HG03175 (cell line): ENCODE measurements around the gene ZC3H12A.
A peak's percentile ranks its signal among the peaks of the same experiment; 100 is the strongest.
"Not testable (repeated sequence)": the region's sequence is repeated elsewhere in the genome, so short reads cannot be mapped to it uniquely, and the experiment has no call there.

Experiments
- ATAC-seq: cut with Tn5 transposase; IDR thresholded peaks from one replicate; pipeline ENCODE4 v1.9.1; 2021; ENCODE audit warnings: mild to moderate bottlenecking, moderate library complexity; ENCODE audit not compliant: unreplicated experiment

ZC3H12A gene

DNA sequence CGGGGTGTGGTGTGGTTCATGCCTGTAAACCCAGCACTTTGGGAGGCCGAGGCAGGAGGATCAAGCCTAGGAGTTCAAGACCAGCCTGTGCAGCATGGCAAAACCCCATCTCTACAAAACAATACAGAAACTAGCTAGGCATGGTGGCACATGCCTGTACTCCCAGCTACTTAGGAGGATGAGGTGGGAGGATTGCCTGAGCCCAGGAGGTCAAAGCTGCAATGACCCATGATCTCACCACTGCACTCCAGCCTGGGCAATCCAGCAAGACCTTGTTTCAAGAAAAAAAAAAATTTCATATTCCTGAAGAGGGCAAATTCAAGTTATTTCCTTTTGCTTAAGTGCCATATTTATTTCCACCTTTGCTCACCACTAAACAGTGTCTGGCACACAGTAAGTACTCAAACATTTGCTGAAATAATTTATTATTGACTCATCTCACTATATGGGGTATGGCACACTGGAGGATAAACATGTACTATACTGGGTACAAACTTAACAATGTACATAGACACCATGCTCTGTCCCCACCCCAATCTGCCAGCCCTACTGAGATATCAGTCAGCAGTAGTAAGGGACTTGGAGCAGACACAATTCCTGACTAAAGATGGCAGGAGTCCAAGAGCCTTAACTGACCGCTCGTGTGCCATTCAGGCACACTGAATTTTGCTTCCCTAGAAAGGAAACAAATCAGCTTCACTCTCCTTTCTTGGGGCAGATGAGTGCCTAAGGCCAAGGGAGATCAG lies 24.7 kb downstream of the ZC3H12A start:
- no peak for ATAC-seq

DNA sequence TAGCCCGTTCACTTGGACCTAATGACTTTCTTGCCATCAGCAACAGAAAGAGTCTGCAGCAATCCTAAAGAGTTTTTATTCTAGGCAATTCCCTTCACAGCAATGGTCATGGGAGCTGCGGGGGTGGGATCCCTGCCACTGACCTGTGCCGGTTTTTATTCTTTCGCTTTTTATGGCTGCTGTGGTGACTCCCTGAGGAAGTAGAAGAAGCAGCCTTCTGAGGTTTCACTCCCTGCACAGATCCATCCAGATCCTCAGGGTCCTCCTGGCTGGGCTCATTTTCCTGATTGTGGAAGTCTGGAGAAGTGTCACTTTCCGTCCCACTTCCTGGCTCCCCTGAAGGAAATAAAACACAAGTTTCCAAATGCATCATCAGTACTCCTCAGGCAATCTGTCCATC lies 27.3 kb downstream of the ZC3H12A start:
- ATAC-seq, result no peak

DNA sequence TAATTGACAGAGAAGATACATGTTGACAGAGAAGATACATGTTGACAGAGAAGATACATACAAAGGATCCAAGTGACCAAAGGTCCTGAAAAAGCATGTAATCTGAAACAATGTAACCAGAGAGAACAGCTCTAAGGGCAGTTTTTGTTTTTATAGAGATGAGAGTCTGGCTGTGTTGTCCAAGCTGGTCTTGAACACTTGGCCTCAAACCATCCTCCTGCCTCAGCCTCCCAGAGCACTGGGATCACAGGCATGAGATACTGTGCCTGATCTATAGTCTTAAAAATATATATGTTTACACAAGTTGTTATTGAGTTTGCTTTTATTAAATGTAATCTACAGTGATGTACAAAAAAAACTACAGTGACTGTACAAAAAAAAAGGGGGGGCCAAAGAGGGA lies 27.7 kb downstream of the ZC3H12A start:
- no peak for ATAC-seq

DNA sequence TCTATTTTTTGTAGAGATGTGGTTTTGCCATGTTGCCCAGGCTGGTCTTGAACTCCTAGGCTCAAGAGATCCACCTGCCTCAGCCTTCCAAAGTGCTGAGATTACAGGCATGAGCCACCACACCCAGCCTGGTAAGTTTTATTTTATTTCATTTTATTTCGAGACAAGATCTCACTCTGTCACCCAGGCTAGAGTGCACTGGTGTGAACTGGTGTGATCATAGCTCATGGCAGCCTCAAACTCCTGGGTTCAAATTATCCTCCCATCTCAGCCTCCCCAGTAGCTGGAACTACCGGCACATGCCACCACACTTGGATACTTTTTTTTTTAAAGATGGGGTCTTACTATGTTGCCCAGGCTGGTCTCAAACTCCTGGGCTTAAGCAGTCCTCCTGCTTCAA lies 28.4 kb downstream of the ZC3H12A start:
- not testable (repeated sequence) for ATAC-seq

DNA sequence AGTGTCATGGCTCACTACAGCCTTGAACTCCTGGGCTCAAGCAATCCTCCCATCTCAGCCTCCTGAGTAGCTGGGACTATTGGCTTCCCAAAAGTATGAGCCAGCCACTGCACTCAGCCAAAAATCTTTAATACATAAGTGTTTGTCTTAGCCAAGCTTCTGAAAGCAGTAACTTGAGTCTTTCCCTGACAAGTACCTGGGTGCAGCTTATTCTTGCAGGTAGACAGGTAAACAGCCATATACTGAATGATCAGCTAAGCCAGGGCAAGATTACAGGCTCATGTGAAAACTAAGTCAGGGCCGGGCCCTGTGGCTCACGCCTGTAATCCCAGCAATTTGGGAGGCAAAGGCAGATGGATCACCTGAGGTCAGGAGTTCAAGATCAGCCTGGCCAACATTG lies 32.4 kb downstream of the ZC3H12A start:
- ATAC-seq, result no peak

DNA sequence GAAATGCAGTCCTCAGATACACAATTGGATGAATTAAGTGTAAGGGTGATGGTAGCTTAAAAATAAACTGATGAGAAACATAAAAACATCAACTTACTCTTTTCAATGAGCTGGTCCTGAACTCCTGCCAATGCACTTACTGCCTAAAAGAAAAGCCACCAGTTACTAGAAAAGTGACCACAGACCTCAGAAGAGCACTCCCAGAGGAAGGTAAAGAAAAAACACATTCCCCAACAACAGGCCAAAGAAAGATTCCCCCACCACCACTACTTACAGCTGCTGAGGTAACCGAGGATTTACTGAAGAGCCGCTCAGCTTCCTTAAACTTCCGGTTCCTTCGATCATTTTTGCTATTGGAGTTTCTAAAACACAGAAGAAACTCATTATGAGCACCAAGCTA lies 34.8 kb downstream of the ZC3H12A start:
- ATAC-seq, result no peak

DNA sequence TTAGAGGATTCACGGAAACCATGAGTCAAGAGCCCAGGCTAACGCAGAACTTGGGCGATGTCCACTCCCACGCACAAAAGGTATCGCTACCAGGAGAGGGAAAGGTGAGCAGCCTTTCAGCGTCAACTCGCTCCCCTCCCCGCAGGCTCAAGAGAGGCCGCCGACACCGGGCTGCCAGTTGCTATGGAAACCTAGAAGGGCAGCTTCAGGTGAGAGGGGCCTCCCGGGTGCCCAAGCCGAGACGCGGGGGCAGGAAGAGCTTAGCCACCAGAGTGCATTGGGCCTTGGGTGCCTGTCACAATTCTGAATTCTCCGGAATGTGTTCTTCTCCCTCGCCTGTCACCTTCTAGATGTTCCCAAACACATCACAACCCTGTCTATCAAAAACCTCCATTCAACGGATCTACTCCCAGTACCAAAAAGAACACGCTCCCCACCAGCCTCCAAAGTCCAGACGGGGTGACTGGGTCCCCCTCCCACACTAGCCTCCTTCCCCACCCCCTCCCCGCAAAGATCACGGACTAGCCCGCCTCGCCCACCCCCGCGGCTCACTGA lies 39.5 kb downstream of the ZC3H12A start:
- peak; percentile 44 for ATAC-seq

DNA sequence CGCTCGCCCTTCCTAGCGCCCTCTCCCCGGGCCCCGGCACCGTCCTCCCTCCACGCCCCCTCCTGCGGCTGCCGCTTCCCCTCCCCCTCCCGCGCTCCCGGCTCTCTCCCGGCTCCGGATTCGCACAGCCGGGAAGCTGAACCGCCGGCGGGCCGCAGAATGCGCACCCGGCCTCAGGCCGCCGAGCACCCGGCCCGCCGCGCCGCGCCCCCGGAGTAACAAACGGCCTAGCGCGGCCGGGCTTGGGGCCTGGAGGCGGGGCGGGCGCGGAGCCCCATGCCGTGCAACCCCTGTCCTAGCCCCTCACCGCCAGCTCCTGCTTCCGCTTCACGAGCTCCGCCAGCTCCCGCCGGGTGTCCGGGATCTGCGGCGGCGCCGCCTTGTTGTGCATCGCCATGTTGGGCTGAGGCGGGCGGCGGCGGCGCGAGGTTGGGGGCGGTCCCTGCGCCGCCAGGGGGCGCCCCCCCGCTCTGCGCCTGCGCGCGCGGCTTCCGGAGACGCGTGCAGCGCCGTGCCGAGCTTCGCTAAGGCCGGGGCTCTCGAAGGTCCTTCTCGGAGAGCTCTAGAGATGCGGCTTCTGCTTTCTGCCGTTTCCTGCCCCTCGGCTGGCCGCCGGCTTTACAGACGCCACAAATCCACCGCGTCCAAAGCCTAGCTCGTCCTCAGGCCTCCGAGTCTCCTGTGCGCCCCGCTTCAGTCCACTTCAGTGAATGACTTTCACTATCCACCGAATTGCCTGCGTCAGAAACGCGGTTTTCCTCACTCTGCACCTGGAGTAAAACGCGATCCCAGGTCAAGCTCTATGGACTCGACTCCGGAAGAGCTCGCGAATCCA lies 40.2 kb downstream of the ZC3H12A start, which contains the start of gene MEAF6:
TSS of gene MEAF6 (minus strand) at position 417 of the 835 bp plus-strand sequence. CDS start at position 397, 20 bp downstream.
- peak; percentile 88 for ATAC-seq

DNA sequence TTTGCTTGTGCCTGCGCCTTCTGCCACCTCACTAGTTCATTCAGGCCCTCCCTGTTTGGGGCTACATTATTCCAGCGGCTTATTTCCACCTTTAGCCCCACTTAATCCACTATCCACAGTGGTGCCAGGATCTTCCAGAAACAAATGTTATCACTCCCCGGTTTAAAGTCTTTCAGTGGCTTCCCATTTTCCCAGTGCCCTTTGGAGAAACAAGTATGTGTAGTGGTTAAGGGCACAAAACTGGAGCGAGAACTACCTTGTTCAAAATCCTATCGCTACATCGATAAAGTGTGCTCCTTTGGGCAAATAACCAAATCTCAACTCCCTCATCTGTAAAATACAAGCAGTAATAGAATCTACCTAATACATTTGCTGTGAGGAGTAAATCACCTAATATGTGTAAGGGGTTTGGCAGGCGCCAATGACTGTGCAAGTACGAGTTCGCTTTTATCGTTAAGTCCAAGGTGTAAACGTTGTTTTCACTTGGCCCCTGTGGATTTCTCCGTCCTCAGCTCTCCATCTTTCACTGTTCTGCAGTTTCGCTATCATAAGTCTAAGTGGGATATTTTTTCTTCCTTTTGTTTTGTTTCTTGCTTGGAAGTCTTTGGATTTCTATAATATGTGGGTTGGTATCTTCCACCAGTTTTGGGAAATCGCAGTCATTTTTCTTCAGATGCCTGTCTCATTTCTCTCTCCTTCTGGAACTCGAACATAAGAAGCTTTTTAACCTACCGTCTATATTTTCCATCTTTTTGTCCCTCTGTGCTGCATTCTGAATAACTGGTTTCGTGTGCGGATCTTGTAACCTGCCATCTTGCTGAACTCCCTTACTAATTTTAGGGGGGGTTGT lies 41.0 kb downstream of the ZC3H12A start:
- ATAC-seq, result no peak

DNA sequence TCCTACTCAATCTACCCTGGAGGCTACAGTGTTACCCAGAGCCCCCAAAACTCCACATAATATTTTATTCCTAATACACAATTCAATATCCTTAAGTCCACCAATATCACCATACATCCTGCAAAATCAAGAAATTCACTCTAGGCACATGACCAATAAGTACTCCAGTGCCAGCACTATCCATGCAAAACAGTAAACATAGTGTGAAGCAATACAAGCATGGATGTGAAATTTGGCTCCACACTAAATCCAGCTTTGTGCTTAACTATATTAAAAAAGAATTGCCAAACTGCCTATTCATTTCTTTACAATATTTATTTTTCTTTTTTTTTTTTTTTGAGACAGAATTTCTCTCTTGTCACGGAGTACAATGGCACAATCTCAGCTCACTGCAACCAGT lies 43.2 kb downstream of the ZC3H12A start:
- no peak for ATAC-seq

DNA sequence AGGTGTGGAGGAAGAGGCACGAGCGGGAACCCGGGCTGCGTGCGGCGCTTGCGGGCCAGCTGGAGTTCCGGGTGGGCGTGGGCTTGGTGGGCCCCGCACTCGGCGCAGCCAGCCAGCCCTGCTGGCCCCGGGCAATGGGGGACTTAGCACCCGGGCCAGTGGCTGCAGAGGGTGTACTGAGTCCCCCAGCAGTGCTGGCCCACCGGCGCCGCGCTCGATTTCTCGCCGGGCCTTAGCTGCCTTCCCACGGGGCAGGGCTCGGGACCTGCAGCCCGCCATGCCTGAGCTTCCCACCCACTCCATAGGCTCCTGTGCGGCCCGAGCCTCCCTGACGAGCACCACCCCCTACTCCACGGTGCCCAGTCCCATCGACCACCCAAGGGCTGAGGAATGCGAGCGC lies 43.9 kb downstream of the ZC3H12A start:
- ATAC-seq, result not testable (repeated sequence)

DNA sequence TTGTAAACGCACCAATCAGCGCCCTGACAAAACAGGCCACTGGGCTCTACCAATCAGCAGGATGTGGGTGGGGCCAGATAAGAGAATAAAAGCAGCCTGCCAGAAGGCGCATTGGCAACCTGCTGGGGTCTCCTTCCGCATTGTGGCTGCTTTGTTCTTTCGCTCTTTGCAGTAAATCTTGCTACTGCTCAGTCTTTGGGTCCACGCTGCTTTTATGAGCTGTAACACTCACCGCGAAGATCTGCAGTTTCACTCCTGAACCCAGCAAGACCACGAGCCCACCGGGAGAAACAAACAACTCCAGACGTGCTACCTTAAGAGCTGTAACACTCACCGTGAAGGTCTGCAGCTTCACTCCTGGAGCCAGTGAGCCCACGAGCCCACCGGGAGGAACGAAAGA lies 44.5 kb downstream of the ZC3H12A start:
- not testable (repeated sequence) for ATAC-seq

DNA sequence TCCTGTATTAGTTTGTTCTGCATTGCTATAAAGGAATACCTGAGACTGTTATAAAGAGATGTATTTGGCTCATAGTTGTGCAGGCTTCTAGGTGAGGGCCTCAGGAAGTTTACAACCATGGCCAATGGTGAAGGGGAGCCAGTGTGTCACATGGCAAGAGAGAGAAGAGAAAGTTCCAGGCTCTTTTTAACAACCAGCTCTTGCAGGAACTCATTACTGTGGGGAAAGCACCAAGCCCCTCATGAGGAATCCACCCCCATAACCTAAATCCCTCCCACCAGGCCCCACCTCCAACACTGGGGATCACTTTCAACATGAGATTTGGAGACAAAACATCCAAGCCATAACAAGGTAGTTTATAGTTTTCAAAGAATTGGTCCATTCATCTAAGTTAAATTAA lies 45.2 kb downstream of the ZC3H12A start:
- no peak for ATAC-seq

DNA sequence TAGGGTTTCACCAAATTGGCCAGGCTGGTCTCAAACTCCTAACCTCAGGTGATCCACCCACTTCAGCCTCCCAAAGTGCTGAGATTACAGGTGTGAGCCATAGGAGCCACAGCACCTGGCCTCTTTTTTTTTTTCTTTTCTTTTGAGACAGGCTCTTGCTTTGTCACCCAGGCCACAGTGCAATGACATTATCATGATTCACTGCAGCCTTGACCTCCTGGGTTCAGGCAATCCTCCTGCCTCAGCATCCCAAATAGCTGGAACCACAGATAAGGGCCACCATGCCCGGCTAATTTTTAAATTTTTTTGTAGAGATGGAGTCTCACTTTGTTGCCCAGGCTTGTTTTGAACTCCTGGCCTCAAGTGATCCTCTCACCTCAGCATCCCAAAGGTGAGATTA lies 55.5 kb downstream of the ZC3H12A start:
- not testable (repeated sequence) for ATAC-seq

DNA sequence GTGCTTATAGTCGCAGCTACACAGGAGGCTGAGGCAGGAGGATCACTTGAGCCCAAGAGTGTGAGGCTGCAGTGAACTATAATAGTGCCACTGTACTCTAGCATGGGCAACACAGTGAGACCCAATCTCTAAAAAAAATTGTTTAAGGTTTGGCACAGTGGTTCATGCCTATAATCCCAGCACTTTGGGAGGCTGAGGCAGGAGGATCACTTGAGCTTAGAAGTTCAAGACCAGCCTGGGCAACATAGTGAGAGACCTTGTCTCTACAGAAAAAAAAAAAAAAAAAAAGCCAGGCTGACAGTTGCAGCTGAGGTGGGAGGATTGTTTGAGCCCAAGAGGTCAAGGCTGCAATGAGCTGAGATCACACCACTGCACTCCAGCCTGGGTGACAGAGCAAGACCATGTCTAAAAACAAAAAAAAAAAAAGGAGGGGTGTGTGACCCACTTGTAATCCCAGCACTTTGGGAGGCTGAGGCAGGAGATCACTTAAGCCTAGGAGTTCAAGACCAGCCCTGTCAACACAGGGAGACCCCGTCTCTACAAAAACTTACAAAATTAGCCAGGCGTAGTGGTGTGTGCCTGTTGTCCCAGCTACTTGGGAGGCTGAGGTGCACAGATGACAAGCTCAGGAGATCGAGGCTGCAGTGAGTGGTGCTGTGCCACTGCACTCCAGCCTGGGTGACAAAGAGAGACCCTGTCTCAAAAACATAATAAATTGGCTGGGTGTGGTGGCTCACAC lies 58.2 kb downstream of the ZC3H12A start:
- ATAC-seq, result not testable (repeated sequence)

DNA sequence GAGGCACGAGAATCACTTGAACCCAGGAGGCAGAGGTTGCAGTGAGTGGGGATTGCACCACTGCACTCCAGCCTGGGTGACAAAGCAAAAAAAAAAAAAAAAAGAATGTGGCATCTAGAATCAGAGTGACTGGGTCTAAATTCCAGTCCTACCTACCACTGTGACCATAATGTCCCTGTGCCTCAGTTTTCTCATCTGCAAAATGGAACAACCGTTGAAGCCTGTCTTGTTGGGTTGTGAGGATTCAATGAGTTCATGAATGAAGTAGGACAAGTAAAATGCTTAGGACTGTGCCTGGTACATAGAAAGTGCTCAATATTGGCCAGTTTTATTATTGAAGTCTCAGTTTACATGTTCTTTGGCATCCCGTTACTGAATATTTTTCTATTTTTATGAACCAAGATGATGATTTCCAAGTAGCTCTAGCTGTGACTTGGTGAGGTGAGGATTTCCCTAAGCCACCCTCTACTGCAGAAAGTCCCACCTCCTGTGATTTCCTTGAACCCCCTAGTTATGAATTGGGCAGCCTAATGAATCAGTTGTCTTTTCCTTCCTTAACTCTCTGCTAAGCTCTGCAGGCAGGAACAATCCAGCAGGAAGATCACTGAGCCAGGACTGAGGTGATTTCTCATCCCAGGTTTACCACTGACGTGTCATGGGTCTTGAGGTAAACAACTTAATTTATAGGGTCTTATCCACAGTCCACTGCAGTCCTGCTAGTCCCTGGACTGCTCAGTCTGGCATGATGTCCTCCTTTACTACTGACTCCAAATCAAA lies 59.1 kb downstream of the ZC3H12A start:
- no peak for ATAC-seq
